HEK293T (cell line): ENCODE measurements around the gene ATG101.

Experiments used
- CTCF ChIA-PET: fragments of 350-600 bp; formaldehyde crosslinking; extraction: SDS; loops from one replicate; lab custom pipeline; 2021; ENCODE audit warnings: antibody characterized with exemption, inconsistent platforms; lab: Yijun Ruan, JAX
- POLR2A ChIA-PET: fragments of 350-600 bp; formaldehyde crosslinking; extraction: SDS; loops from one replicate; lab custom pipeline; 2020; ENCODE audit warnings: antibody characterized with exemption, inconsistent platforms; lab: Yijun Ruan, JAX
- DNase-seq: peaks from one replicate; pipeline ENCODE4 v3.0.0; 2012; ENCODE audit warnings: mixed read lengths; ENCODE audit errors: extremely low spot score
- ARNT ChIP-seq: fragments of 450-650 bp; IDR thresholded peaks from 2 replicates; pipeline ENCODE4 v1.6.1; 2017; ENCODE audit warnings: mild to moderate bottlenecking
- CTBP1 ChIP-seq: fragments of 450-650 bp; IDR thresholded peaks from 2 replicates; pipeline ENCODE4 v1.6.1; 2016; ENCODE audit warnings: borderline replicate concordance
- ELF4 ChIP-seq: fragments of 450-650 bp; IDR thresholded peaks from 2 replicates; pipeline ENCODE4 v1.6.1; 2017; ENCODE audit warnings: antibody characterized with exemption
- FOXA1 ChIP-seq: fragments of 450-650 bp; IDR thresholded peaks from 2 replicates; pipeline ENCODE4 v1.6.1; 2016; ENCODE audit warnings: mild to moderate bottlenecking
- FOXK2 ChIP-seq: fragments of 450-650 bp; IDR thresholded peaks from 2 replicates; pipeline ENCODE4 v1.6.1; 2016; ENCODE audit warnings: mild to moderate bottlenecking
- FOXM1 ChIP-seq: fragments of 450-650 bp; IDR thresholded peaks from 2 replicates; pipeline ENCODE4 v1.6.1; 2017; ENCODE audit warnings: mild to moderate bottlenecking, borderline replicate concordance
- HDGF ChIP-seq: fragments of 450-650 bp; IDR thresholded peaks from 2 replicates; pipeline ENCODE4 v1.6.1; 2017; ENCODE audit warnings: antibody characterized with exemption, borderline replicate concordance
- L3MBTL2 ChIP-seq: fragments of 450-650 bp; conservative IDR thresholded peaks from 2 replicates; pipeline ENCODE4 v1.6.1; 2016; ENCODE audit warnings: mild to moderate bottlenecking
- LEF1 ChIP-seq: fragments of 450-650 bp; IDR thresholded peaks from 2 replicates; pipeline ENCODE4 v1.6.1; 2017; ENCODE audit warnings: mild to moderate bottlenecking, borderline replicate concordance
- NFRKB ChIP-seq: fragments of 450-650 bp; IDR thresholded peaks from 2 replicates; pipeline ENCODE4 v1.6.1; 2016; ENCODE audit warnings: mild to moderate bottlenecking, moderate library complexity
- PKNOX1 ChIP-seq: fragments of 450-650 bp; IDR thresholded peaks from 2 replicates; pipeline ENCODE4 v1.6.1; 2016
- SUZ12 ChIP-seq: fragments of 450-650 bp; IDR thresholded peaks from 2 replicates; pipeline ENCODE4 v1.6.1; 2016; ENCODE audit warnings: mild to moderate bottlenecking
- TARDBP ChIP-seq: fragments of 450-650 bp; IDR thresholded peaks from 2 replicates; pipeline ENCODE4 v1.6.1; 2016
- ZNF384 ChIP-seq: fragments of 450-650 bp; IDR thresholded peaks from 2 replicates; pipeline ENCODE4 v1.6.1; 2016

The ATG101 gene

DNA sequence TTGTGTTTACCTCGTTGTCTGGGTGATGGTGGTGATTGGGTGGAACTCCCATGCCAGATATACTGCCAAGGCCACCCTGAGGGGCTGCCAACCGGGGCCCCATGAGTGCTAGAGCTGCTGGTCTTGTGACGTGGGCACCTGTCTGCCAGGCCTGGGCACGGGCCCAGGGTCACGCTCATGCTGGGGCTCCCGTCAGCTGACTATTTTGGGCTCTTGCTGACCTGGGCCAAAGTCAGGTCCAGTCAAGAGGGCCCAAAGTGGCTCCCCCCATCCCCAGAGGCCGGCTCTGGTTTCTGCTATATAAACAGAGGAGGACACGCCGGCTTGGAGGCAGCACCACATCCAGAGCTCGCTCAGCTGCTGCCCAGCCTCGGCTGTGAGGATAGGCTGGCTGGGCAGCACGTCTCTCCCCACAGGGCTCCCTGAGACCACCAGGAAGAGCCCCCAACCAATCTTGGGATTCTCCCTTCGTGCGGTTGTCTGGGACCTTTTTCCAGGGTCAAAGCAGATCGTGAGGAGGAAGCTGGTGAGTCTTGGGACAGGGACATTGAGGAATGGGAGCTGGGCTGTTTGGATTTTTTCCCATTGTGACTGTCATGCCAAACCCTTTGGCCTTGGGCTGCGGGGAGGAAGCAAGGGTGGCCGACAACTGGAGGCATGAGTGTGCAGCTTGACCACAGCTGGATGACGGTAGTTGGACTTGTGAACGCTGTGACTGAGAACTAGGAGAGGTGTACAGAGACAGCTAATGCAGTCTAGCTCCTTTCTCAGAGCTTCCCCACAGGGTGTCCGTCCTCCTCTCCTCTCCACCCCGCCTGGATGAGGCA, 26.2 kb upstream of the ATG101 start:
- ChIA-PET CTCF (interaction anchor here (1.0 kb wide), 1 partner anchor 18 kb away, joined by 6 read pairs; no protein-coding TSS in a partner anchor), POLR2A (no interaction called here)
- no peak for TF ChIP-seq PKNOX1
- DNase-seq = no peak

GRCh38 chr12:52044292-52044983, 25.3 kb upstream of the ATG101 start:
- CTCF ChIA-PET = interaction anchor here (1.0 kb wide), 1 partner anchor 19 kb away, joined by 6 read pairs; no protein-coding TSS in a partner anchor
- POLR2A ChIA-PET = interaction anchor here (1.2 kb wide), 1 partner anchor 19 kb away, joined by 3 read pairs; no protein-coding TSS in a partner anchor
- TF ChIP-seq CTBP1 = no peak
- TF ChIP-seq TARDBP = no peak
- TF ChIP-seq ARNT = no peak
- no peak for TF ChIP-seq ZNF384
- TF ChIP-seq NFRKB = no peak
- no peak for DNase-seq

DNA sequence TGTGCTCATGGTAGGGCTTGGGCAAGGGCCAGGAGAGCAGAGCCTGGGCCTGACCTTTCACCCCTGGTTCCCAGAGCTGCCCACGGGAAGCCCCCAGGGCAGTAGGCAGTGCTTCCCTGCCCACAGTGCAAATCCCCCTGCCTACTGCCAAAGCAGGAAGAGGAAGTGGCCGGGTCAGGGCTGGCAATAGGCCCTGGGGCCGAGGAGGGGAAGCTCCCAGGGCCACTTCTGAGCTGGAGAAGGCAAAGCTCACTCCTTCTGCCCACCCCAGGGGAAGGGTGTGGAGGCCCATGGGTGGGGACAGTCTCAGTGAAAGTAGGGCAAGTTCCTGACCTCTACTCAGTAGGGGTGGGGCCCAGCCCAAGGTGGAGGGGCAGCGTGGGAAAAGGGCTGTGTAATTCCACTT, 24.0 kb upstream of the ATG101 start:
- CTCF ChIA-PET = no interaction called here
- no peak for TF ChIP-seq FOXK2

DNA sequence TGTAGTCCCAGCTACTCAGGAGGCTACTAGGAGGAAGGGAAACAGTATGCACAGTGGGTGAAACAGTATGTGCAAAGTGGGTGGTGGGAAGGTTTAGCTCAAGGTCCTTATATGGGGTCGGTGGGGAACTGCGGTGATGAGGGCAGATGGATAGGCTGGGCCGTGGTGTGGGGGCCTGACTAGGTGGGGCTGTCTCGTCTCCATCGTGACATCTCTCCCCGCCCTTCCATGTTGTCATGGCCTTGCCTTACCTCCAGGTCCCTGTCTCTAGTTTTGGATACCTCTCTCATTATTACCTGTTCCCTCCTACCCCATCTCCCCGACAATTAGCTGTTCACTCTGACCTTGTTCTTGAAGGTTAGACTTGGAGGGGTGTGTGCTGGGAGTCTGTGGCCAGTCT, 22.9 kb upstream of the ATG101 start:
- POLR2A ChIA-PET = interaction anchor here (1.4 to 1.7 kb wide), 2 partner anchors 9 to 14 kb away, joined by 3 to 8 read pairs; no protein-coding TSS in a partner anchor

More for the DNA sequence above, 24.0 kb upstream of the ATG101 start:
- DNase-seq = no peak
- POLR2A ChIA-PET = interaction anchor here (1.2 kb wide), 1 partner anchor 21 kb away, joined by 3 read pairs; no protein-coding TSS in a partner anchor

GRCh38 chr12:52049286-52049685, 20.5 kb upstream of the ATG101 start:
- ChIA-PET CTCF (interaction anchor here (1.5 kb wide), 1 partner anchor 24 kb away, joined by 3 read pairs; no protein-coding TSS in a partner anchor), POLR2A (no interaction called here)
- DNase-seq = no peak
- TF ChIP-seq SUZ12 = no peak
- TF ChIP-seq L3MBTL2 = no peak
- no peak for TF ChIP-seq NFRKB
- TF ChIP-seq TARDBP = no peak
- TF ChIP-seq FOXM1 = no peak
- TF ChIP-seq ZNF384 = no peak
- no peak for TF ChIP-seq FOXA1
- no peak for TF ChIP-seq FOXK2

More for the DNA sequence above, 22.9 kb upstream of the ATG101 start:
- TF ChIP-seq HDGF (no peak), FOXA1 (no peak), L3MBTL2 (no peak), CTBP1 (no peak), FOXM1 (no peak), SUZ12 (no peak), LEF1 (no peak)
- DNase-seq = no peak
- CTCF ChIA-PET = interaction anchor here (1.2 kb wide), 1 partner anchor 22 kb away, joined by 3 read pairs; no protein-coding TSS in a partner anchor

GRCh38 chr12:52049688-52050087, 20.1 kb upstream of the ATG101 start:
- no peak for TF ChIP-seq ARNT
- no peak for TF ChIP-seq FOXA1
- ChIA-PET POLR2A (no interaction called here), CTCF (no interaction called here)

GRCh38 chr12:52050116-52050757, 19.5 kb upstream of the ATG101 start:
- no peak for DNase-seq
- CTCF ChIA-PET = interaction anchor here (1.1 kb wide), 2 partner anchors 21 to 26 kb away, joined by 3 read pairs; no protein-coding TSS in a partner anchor
- POLR2A ChIA-PET = interaction anchor here (2.0 to 2.1 kb wide), 2 partner anchors 20 to 25 kb away, joined by 8 to 9 read pairs; partner anchors contain the start of gene ATG101
- TF ChIP-seq LEF1 = no peak
- no peak for TF ChIP-seq CTBP1
- TF ChIP-seq TARDBP = no peak
- no peak for TF ChIP-seq HDGF
- TF ChIP-seq ELF4 = no peak

More at GRCh38 chr12:52049688-52050087, 20.1 kb upstream of the ATG101 start:
- DNase-seq = no peak
